ENCODE measurements around the gene SPDEF. TPM values are rescaled to one million over a fixed set of nuclear protein-coding genes. Genes with fewer than 3 reads are reported as not detected.

Gene SPDEF
- total RNA-seq, 1 donor, result not detected

GRCh38 chr6:34578445-34579262 is 22.5 kb upstream of the SPDEF start:
- Histone ChIP-seq H3K27me3 (ENCODE audit: insufficient read depth, low read length) (no peaks in the 10 kb centered on the region), H3K4me1 (ENCODE audit: insufficient read depth, low read length) (no peaks in the 10 kb centered on the region), H2AFZ (ENCODE audit: low read length) (no peak overlapping the region), H3K27ac (ENCODE audit: low read depth, low read length) (no peak overlapping the region), H3K36me3 (ENCODE audit: insufficient read depth, low read length) (no peaks in the 10 kb centered on the region), H3K79me2 (ENCODE audit: insufficient read depth, low read length) (no peaks in the 10 kb centered on the region), H4K20me1 (ENCODE audit: insufficient read depth, low read length) (peaks cover 7% of the 10 kb centered on the region), H3K9me3 (ENCODE audit: low read depth, low read length) (no peaks in the 10 kb centered on the region), H3K4me2 (ENCODE audit: insufficient read depth, low read length) (no peak overlapping the region), H3K4me3 (ENCODE audit: insufficient read depth, low read length) (no peak overlapping the region)
- peak; percentile 58 for DNase-seq (ENCODE audit: insufficient read length, low spot score, missing footprints)
- TF ChIP-seq CTCF (IDR thresholded peaks at IDR 0.05; ENCODE audit: extremely low read depth, low read depth, low read length), result no peak

GRCh38 chr6:34576286-34576955 is 20.3 kb upstream of the SPDEF start:
- Histone ChIP-seq H4K20me1 (ENCODE audit: insufficient read depth, low read length) (peaks cover 11% of the 10 kb centered on the region), H3K27ac (ENCODE audit: low read depth, low read length) (no peak overlapping the region), H2AFZ (ENCODE audit: low read length) (no peak overlapping the region), H3K36me3 (ENCODE audit: insufficient read depth, low read length) (no peaks in the 10 kb centered on the region), H3K4me3 (ENCODE audit: insufficient read depth, low read length) (no peak overlapping the region), H3K4me1 (ENCODE audit: insufficient read depth, low read length) (no peaks in the 10 kb centered on the region), H3K27me3 (ENCODE audit: insufficient read depth, low read length) (no peaks in the 10 kb centered on the region), H3K79me2 (ENCODE audit: insufficient read depth, low read length) (no peaks in the 10 kb centered on the region), H3K4me2 (ENCODE audit: insufficient read depth, low read length) (no peak overlapping the region), H3K9me3 (ENCODE audit: low read depth, low read length) (no peaks in the 10 kb centered on the region)
- no peak for TF ChIP-seq CTCF (IDR thresholded peaks at IDR 0.05; ENCODE audit: extremely low read depth, low read depth, low read length)
- no peak for DNase-seq (ENCODE audit: insufficient read length, low spot score, missing footprints)

DNA sequence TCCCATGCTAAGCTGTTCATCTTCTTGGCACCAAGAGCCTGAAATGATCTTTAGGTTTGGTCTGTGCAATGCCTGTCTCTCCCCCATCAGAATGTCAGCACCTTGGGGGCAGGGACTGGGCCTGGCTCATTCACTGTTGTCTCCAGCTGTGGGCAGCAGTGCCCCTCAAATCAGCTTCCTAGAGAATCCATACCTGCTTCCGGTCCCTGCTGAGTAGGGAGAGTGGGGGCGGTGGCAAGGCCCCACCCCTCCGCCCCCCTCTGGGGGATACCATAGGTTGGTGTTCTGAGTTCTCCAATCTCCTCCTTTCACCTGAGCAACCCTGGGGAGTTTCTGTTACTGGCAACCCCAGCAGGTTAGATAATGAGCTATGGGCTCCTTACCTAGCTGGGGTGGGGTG is 19.2 kb upstream of the SPDEF start:
- TF ChIP-seq CTCF (IDR thresholded peaks at IDR 0.05; ENCODE audit: extremely low read depth, low read depth, low read length), result no peak
- Histone ChIP-seq H3K4me2 (ENCODE audit: insufficient read depth, low read length) (no peak overlapping the region), H3K27ac (ENCODE audit: low read depth, low read length) (no peak overlapping the region), H2AFZ (ENCODE audit: low read length) (no peak overlapping the region), H3K9me3 (ENCODE audit: low read depth, low read length) (no peaks in the 10 kb centered on the region), H3K4me3 (ENCODE audit: insufficient read depth, low read length) (no peak overlapping the region), H4K20me1 (ENCODE audit: insufficient read depth, low read length) (peaks cover 10% of the 10 kb centered on the region), H3K79me2 (ENCODE audit: insufficient read depth, low read length) (no peaks in the 10 kb centered on the region), H3K36me3 (ENCODE audit: insufficient read depth, low read length) (no peaks in the 10 kb centered on the region), H3K27me3 (ENCODE audit: insufficient read depth, low read length) (no peaks in the 10 kb centered on the region), H3K4me1 (ENCODE audit: insufficient read depth, low read length) (no peaks in the 10 kb centered on the region)
- peak; percentile 69 for DNase-seq (ENCODE audit: insufficient read length, low spot score, missing footprints)

DNA sequence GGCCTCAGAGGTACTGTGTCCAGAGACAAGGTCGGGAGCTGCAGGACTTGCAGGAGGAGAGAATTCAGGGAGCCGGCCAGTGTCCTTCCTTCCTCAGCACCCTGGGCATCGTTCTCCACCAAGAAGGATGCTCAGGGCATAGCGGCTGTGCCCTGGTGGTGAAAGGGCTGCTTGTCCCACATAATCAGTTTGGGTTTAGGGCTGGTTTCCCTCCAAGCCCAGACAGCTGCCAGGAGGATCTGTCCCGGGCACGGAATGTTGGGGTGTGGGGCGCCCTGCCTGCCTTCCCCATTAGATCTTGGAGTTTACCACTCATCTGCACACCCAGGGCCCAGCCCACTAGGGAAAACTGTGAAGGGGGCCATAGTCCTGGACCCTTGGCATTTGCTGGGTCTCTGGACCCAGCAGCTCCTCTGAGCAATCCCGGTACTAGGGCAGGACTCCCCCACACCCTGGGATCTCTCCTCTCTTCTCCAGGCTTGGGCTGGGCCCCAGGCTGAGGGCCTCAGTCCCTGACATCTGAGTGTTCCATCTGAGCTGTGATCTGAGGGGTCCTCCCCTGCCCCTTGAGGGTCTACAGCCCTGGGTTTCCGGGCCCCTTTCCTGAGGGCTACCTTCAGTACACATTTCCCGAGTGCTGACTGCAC is 18.6 kb upstream of the SPDEF start:
- H3K4me3 ChIP-seq (ENCODE audit: insufficient read depth, low read length), result no peak overlapping the region

More for the DNA sequence above, 18.6 kb upstream of the SPDEF start:
- Histone ChIP-seq H3K9me3 (ENCODE audit: low read depth, low read length) (no peaks in the 10 kb centered on the region), H3K27me3 (ENCODE audit: insufficient read depth, low read length) (peaks cover 2% of the 10 kb centered on the region), H3K36me3 (ENCODE audit: insufficient read depth, low read length) (no peaks in the 10 kb centered on the region), H3K79me2 (ENCODE audit: insufficient read depth, low read length) (no peaks in the 10 kb centered on the region), H4K20me1 (ENCODE audit: insufficient read depth, low read length) (peaks cover 9% of the 10 kb centered on the region), H3K27ac (ENCODE audit: low read depth, low read length) (no peak overlapping the region), H2AFZ (ENCODE audit: low read length) (no peak overlapping the region), H3K4me1 (ENCODE audit: insufficient read depth, low read length) (no peaks in the 10 kb centered on the region), H3K4me2 (ENCODE audit: insufficient read depth, low read length) (no peak overlapping the region)
- peak; percentile 84 for DNase-seq (ENCODE audit: insufficient read length, low spot score, missing footprints)
- TF ChIP-seq CTCF (IDR thresholded peaks at IDR 0.05; ENCODE audit: extremely low read depth, low read depth, low read length), result no peak

All from osteoblast (primary cell).